WTC11 (cell line): ENCODE results near the gene SNX3. TPM values are rescaled to one million over a fixed set of nuclear protein-coding genes. Genes with fewer than 3 reads are reported as not detected.

ENCODE experiments used
- ATAC-seq: fragments of 200-7000 bp; cut with Tn5 transposase; 2 replicates; pipeline ENCODE4 v1.10.0; 2021; ENCODE audit warnings: mild to moderate bottlenecking, moderate library complexity
- CTCF ChIA-PET: fragments of 300-600 bp; sonication (Branson Sonifier 250); formaldehyde crosslinking; loops from one replicate; lab custom pipeline; 2021; ENCODE audit warnings: antibody characterized with exemption; lab: Charles Lee
- POLR2A ChIA-PET: fragments of 350-600 bp; sonication (Branson Sonifier 250); formaldehyde crosslinking; loops from one replicate; lab custom pipeline; 2021; ENCODE audit warnings: antibody characterized with exemption; lab: Charles Lee
- DNase-seq: peaks from one replicate; pipeline ENCODE4 v3.0.0; 2021; ENCODE audit warnings: low spot score
- H3K27ac Mint-ChIP-seq: 2 replicates; pipeline ENCODE4 v1.8.0; 2021; ENCODE audit warnings: mixed read lengths
- H3K27me3 Mint-ChIP-seq: 2 replicates; pipeline ENCODE4 v1.8.0; 2021; ENCODE audit warnings: low read depth, mild to moderate bottlenecking, moderate library complexity, mixed read lengths
- H3K36me3 Mint-ChIP-seq: 2 replicates; pipeline ENCODE4 v1.8.0; 2021; ENCODE audit warnings: mixed read lengths
- H3K4me1 Mint-ChIP-seq: 2 replicates; pipeline ENCODE4 v1.8.0; 2022; ENCODE audit warnings: mixed read lengths
- H3K4me3 Mint-ChIP-seq: 2 replicates; pipeline ENCODE4 v1.8.0; 2021; ENCODE audit warnings: mild to moderate bottlenecking, moderate library complexity, mixed read lengths
- H3K9me3 Mint-ChIP-seq: 2 replicates; pipeline ENCODE4 v1.8.0; 2021; ENCODE audit warnings: mixed read lengths
- ATF1 ChIP-seq: sonication (generic); formaldehyde crosslinking; IDR thresholded peaks from 2 replicates; pipeline ENCODE4 v1.8.1; 2023; ENCODE audit warnings: mild to moderate bottlenecking, moderate library complexity, missing genetic modification reagents
- ATF2 ChIP-seq: sonication (generic); formaldehyde crosslinking; IDR thresholded peaks from 2 replicates; pipeline ENCODE4 v1.8.1; 2022; ENCODE audit warnings: low read depth, missing genetic modification reagents, borderline replicate concordance
- ATF6 ChIP-seq: sonication (generic); formaldehyde crosslinking; IDR thresholded peaks from 2 replicates; pipeline ENCODE4 v1.8.1; 2023; ENCODE audit warnings: mild to moderate bottlenecking, missing genetic modification reagents
- E2F5 ChIP-seq: sonication (generic); formaldehyde crosslinking; IDR thresholded peaks from 2 replicates; pipeline ENCODE4 v1.8.1; 2022; ENCODE audit warnings: mild to moderate bottlenecking, moderate library complexity, missing genetic modification reagents
- GABPB1 ChIP-seq: sonication (generic); formaldehyde crosslinking; IDR thresholded peaks from 2 replicates; pipeline ENCODE4 v1.8.1; 2023; ENCODE audit warnings: mild to moderate bottlenecking, missing genetic modification reagents
- GTF2I ChIP-seq: fragments of 250-450 bp; sonication (Bioruptor Pico); conservative IDR thresholded peaks from 2 replicates; pipeline ENCODE4 v1.4.0; 2021; ENCODE audit warnings: mild to moderate bottlenecking
- HMGA2 ChIP-seq: fragments of 250-450 bp; sonication (Bioruptor Pico); IDR thresholded peaks from 2 replicates; pipeline ENCODE4 v1.4.0; 2021; ENCODE audit warnings: mild to moderate bottlenecking, moderate library complexity
- IRF1 ChIP-seq: sonication (generic); formaldehyde crosslinking; IDR thresholded peaks from 2 replicates; pipeline ENCODE4 v1.8.0; 2023; ENCODE audit warnings: missing genetic modification reagents
- KAT7 ChIP-seq: sonication (generic); formaldehyde crosslinking; IDR thresholded peaks from 2 replicates; pipeline ENCODE4 v1.8.1; 2023; ENCODE audit warnings: missing genetic modification reagents, mild to moderate bottlenecking, borderline replicate concordance
- MXD4 ChIP-seq: fragments of 250-450 bp; sonication (Bioruptor Pico); IDR thresholded peaks from 2 replicates; pipeline ENCODE4 v1.8.0; 2021; ENCODE audit warnings: mild to moderate bottlenecking, moderate library complexity, borderline replicate concordance
- NFE2L1 ChIP-seq: sonication (generic); formaldehyde crosslinking; IDR thresholded peaks from 2 replicates; pipeline ENCODE4 v1.8.1; 2023; ENCODE audit warnings: missing genetic modification reagents
- RORB ChIP-seq: fragments of 250-450 bp; sonication (Bioruptor Pico); IDR thresholded peaks from 2 replicates; pipeline ENCODE4 v1.9.0; 2021; ENCODE audit warnings: mild to moderate bottlenecking
- SMAD4 ChIP-seq: sonication (generic); formaldehyde crosslinking; IDR thresholded peaks from 2 replicates; pipeline ENCODE4 v1.8.0; 2022; ENCODE audit warnings: mild to moderate bottlenecking, missing genetic modification reagents
- STAT6 ChIP-seq: sonication (generic); formaldehyde crosslinking; conservative IDR thresholded peaks from 2 replicates; pipeline ENCODE4 v1.8.1; 2023; ENCODE audit warnings: mild to moderate bottlenecking, low read depth, missing genetic modification reagents, moderate library complexity
- TCF7 ChIP-seq: sonication (generic); formaldehyde crosslinking; IDR thresholded peaks from 2 replicates; pipeline ENCODE4 v1.8.0; 2022; ENCODE audit warnings: mild to moderate bottlenecking, low read depth, missing genetic modification reagents, moderate library complexity
- ZMAT4 ChIP-seq: fragments of 250-450 bp; sonication (Bioruptor Pico); IDR thresholded peaks from 2 replicates; pipeline ENCODE4 v1.9.0; 2021; ENCODE audit warnings: mild to moderate bottlenecking
- ZNF121 ChIP-seq: sonication (generic); formaldehyde crosslinking; IDR thresholded peaks from 2 replicates; pipeline ENCODE4 v1.8.0; 2023; ENCODE audit warnings: missing genetic modification reagents
- ZNF281 ChIP-seq: sonication (generic); formaldehyde crosslinking; IDR thresholded peaks from 2 replicates; pipeline ENCODE4 v1.8.0; 2023; ENCODE audit warnings: mild to moderate bottlenecking, missing genetic modification reagents
- ZNF396 ChIP-seq: fragments of 250-450 bp; sonication (Bioruptor Pico); IDR thresholded peaks from 2 replicates; pipeline ENCODE4 v1.8.0; 2021; ENCODE audit warnings: mild to moderate bottlenecking, moderate library complexity, borderline replicate concordance
- ZNF416 ChIP-seq: fragments of 250-450 bp; sonication (Bioruptor Pico); IDR thresholded peaks from 2 replicates; pipeline ENCODE4 v1.9.0; 2021; ENCODE audit warnings: mild to moderate bottlenecking, inconsistent platforms
- ZNF425 ChIP-seq: fragments of 250-450 bp; sonication (Bioruptor Pico); conservative IDR thresholded peaks from 2 replicates; pipeline ENCODE4 v1.9.0; 2021; ENCODE audit warnings: mild to moderate bottlenecking
- total RNA-seq: library from RNA; stranded (reverse); gene quantifications from 3 replicates; pipeline ENCODE4 v1.2.3, GENCODE V29; 2021

Gene SNX3
- total RNA-seq, 1 experiment from 2014 or later: 66.1 TPM

- no peak for TF ChIP-seq ATF6 (CRISPR knock-in tag)
- TF ChIP-seq ZMAT4 (CRISPR knock-in tag): no peak
- no peak for TF ChIP-seq ZNF281 (CRISPR knock-in tag)
- TF ChIP-seq ATF2 (CRISPR knock-in tag): no peak
- no peak for TF ChIP-seq MXD4
- no peak for TF ChIP-seq STAT6
- no peak for TF ChIP-seq ZNF396 (CRISPR knock-in tag)
- TF ChIP-seq GABPB1: no peak
- no peak for DNase-seq
- no peak overlapping the region for H3K4me3 Mint-ChIP-seq
- no peaks in the 10 kb centered on the region; the same call in 1 of the 2 replicates for H3K36me3 Mint-ChIP-seq
- POLR2A ChIA-PET: interaction anchor here (0.6 kb wide), 1 partner anchor 193 kb away, joined by 3 read pairs; no protein-coding TSS in a partner anchor
- H3K27me3 Mint-ChIP-seq: no peaks in the 10 kb centered on the region
- H3K9me3 Mint-ChIP-seq: peaks cover 2% of the 10 kb centered on the region
- H3K27ac Mint-ChIP-seq: no peak overlapping the region
- ATAC-seq: no peak
- CTCF ChIA-PET: no interaction called here
- H3K4me1 Mint-ChIP-seq: peaks cover 11% of the 10 kb centered on the region
Observed at GRCh38 chr6:108275976-108276375, 15.1 kb upstream of the SNX3 start.

- no peak overlapping the region for H3K4me3 Mint-ChIP-seq
- DNase-seq (no peak), ATAC-seq (no peak)
- H3K27ac Mint-ChIP-seq: no peak overlapping the region
- ChIA-PET POLR2A (no interaction called here), CTCF (interaction anchor here (1.1 kb wide), 1 partner anchor 23 kb away, joined by 4 read pairs; no protein-coding TSS in a partner anchor)
- no peaks in the 10 kb centered on the region; the same call in 1 of the 2 replicates for H3K36me3 Mint-ChIP-seq
- peaks cover 6% of the 10 kb centered on the region for H3K9me3 Mint-ChIP-seq
- H3K27me3 Mint-ChIP-seq: no peaks in the 10 kb centered on the region
- peaks cover under 1% of the 10 kb centered on the region for H3K4me1 Mint-ChIP-seq
- TF ChIP-seq SMAD4 (CRISPR knock-in tag): no peak
- TF ChIP-seq RORB (CRISPR knock-in tag): no peak
- no peak for TF ChIP-seq GTF2I (CRISPR knock-in tag)
- no peak for TF ChIP-seq GABPB1
- no peak for TF ChIP-seq ZNF416 (CRISPR knock-in tag)
- TF ChIP-seq HMGA2: no peak
- no peak for TF ChIP-seq E2F5 (CRISPR knock-in tag)
- no peak for TF ChIP-seq ZNF121 (CRISPR knock-in tag)
- TF ChIP-seq KAT7 (CRISPR knock-in tag): no peak
- TF ChIP-seq ZNF425: no peak
- TF ChIP-seq NFE2L1 (CRISPR knock-in tag): no peak
- no peak for TF ChIP-seq ATF1 (CRISPR knock-in tag)
- TF ChIP-seq TCF7: no peak
- no peak for TF ChIP-seq ATF2 (CRISPR knock-in tag)
- no peak for TF ChIP-seq IRF1
Observed at GRCh38 chr6:108274546-108274945, 13.7 kb upstream of the SNX3 start.
